Panc1 (cell line): ENCODE data around the gene DACH2. TPM values are rescaled to one million over a fixed set of nuclear protein-coding genes. Genes with fewer than 3 reads are reported as not detected.

ENCODE experiments used
- ATAC-seq: fragments of 200-7000 bp; cut with Tn5 transposase; 2 replicates; pipeline ENCODE4 v1.9.1; 2020; ENCODE audit warnings: mild to moderate bottlenecking, moderate library complexity
- BruUV-seq: library from RNA; stranded (reverse); fragments of 400-500 nt; replicated peaks from 2 replicates; lab custom pipeline; 2021; lab: Mats Ljungman, UMichigan
- CTCF ChIA-PET: fragments of 300-600 bp; sonication (Branson Sonifier 250); formaldehyde crosslinking; loops from one replicate; lab custom pipeline; 2022; ENCODE audit warnings: antibody characterized with exemption; lab: Charles Lee
- POLR2A ChIA-PET: fragments of 300-600 bp; sonication (Branson Sonifier 250); formaldehyde crosslinking; loops from one replicate; lab custom pipeline; 2022; ENCODE audit warnings: antibody characterized with exemption; lab: Charles Lee
- DNase-seq: peaks from one replicate; pipeline ENCODE4 v3.0.0-alpha.2; 2010; ENCODE audit warnings: low read depth, low spot score
- H3K27ac ChIP-seq: 2 replicates; pipeline ENCODE4 v1.5.1; 2011; ENCODE audit warnings: mild to moderate bottlenecking, low read length, inconsistent platforms
- H3K27me3 ChIP-seq: fragments of 200-500 bp; sonication (Bioruptor generic); 2 replicates; pipeline ENCODE4 v1.6.0; 2014; ENCODE audit warnings: low read length, inconsistent platforms; ENCODE audit not compliant: control insufficient read depth, insufficient read depth
- H3K36me3 ChIP-seq: fragments of 200-500 bp; sonication (Bioruptor generic); 2 replicates; pipeline ENCODE4 v1.5.1; 2014; ENCODE audit warnings: inconsistent platforms, mild to moderate bottlenecking, low read length, moderate library complexity; ENCODE audit not compliant: control insufficient read depth, insufficient read depth
- H3K4me1 ChIP-seq: 2 replicates; pipeline ENCODE4 v1.5.1; 2011; ENCODE audit warnings: inconsistent platforms, mild to moderate bottlenecking, low read length, moderate library complexity; ENCODE audit not compliant: control insufficient read depth, insufficient read depth
- H3K4me3 ChIP-seq, 2 experiments: 2 replicates each; pipeline ENCODE4 v1.5.1; 2011 to 2012; ENCODE audit warnings: low read depth in 2 of 2, low read length in 2 of 2, mild to moderate bottlenecking in 2 of 2, inconsistent platforms in 1 of 2, moderate library complexity in 1 of 2
- H3K9me3 ChIP-seq: fragments of 200-500 bp; sonication (Bioruptor generic); 2 replicates; pipeline ENCODE4 v1.5.1; 2014; ENCODE audit warnings: low read depth, mild to moderate bottlenecking, inconsistent platforms, low read length, moderate library complexity; ENCODE audit not compliant: control insufficient read depth, insufficient read depth
- POLR2AphosphoS5 ChIP-seq: IDR thresholded peaks from 2 replicates; pipeline ENCODE4 v1.6.1; 2012; ENCODE audit warnings: mild to moderate bottlenecking, low read depth, low read length, moderate library complexity
- SIN3A ChIP-seq: IDR thresholded peaks from 2 replicates; pipeline ENCODE4 v1.6.1; 2012; ENCODE audit warnings: low read depth, mild to moderate bottlenecking, low read length, moderate library complexity, borderline replicate concordance; ENCODE audit not compliant: insufficient read depth
- TCF7L2 ChIP-seq: IDR thresholded peaks from 2 replicates; pipeline ENCODE4 v1.6.1; 2011; ENCODE audit warnings: mild to moderate bottlenecking, low read depth, low read length, inconsistent platforms
- in situ Hi-C: cut with HindIII; loops from 2 replicates; pipeline ENCODE4 v1.10.0; 2016; ENCODE audit warnings: low sequenced_read_pairs, low pct_unique_long_range_greater_than_20kb
- intact Hi-C: fragments of 100-400 bp; cut with micrococcal nuclease; formaldehyde crosslinking; loops from one replicate; pipeline ENCODE4 v1.10.0; 2022; ENCODE audit not compliant: unreplicated experiment
- total RNA-seq: library from RNA; stranded (reverse); gene quantifications from one replicate; pipeline ENCODE4 v1.2.1, GENCODE V29; 2021; ENCODE audit not compliant: unreplicated experiment
- TF ChIP-seq, protein P1 (sequence below), 2 experiments: IDR thresholded peaks; 2 replicates each; pipeline ENCODE4 v1.6.1; 2011 to 2012; ENCODE audit warnings: low read depth in 2 of 2, control low read depth in 1 of 2, low read length in 1 of 2, mild to moderate bottlenecking in 1 of 2, moderate library complexity in 1 of 2; ENCODE audit not compliant: insufficient read depth in 1 of 2
- TF ChIP-seq, protein P2 (sequence below): fragments of 450-650 bp; IDR thresholded peaks from 2 replicates; pipeline ENCODE4 v1.5.1; 2017; ENCODE audit warnings: mild to moderate bottlenecking

Gene DACH2
- total RNA-seq, 1 experiment from 2014 or later: 0.18 TPM

DNA sequence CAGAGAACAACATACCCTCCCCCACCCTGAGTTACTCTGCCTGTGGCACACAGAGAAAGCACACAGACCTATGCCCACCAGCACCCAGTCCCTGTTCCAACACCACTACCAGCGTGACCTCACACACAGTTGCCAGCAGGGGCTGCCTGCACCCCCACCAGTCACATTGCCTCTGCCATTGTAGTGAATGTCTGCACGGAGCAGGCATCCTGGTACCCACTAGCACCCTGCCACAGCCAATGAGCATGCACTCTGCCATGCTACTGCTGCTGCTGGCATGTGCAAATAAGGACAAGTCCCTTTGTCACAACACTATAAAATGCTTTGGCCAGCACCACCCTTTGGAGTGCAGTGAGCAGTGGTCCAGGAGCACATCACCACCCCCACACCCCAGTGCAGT, 47.1 kb downstream of the DACH2 start:
- ChIA-PET CTCF (no interaction called here), POLR2A (no interaction called here)
- in situ Hi-C loops (no loop called here), intact Hi-C loops (no loop called here)
- Histone ChIP-seq H3K27ac (no peak overlapping the region), H3K36me3 (no peaks in the 10 kb centered on the region), H3K27me3 (no peaks in the 10 kb centered on the region), H3K9me3 (no peaks in the 10 kb centered on the region), H3K4me3 (no peak overlapping the region), H3K4me1 (no peaks in the 10 kb centered on the region)
- no peak for DNase-seq
- no peak for ATAC-seq
- no peak for TF ChIP-seq SIN3A
- no peak for TF ChIP-seq TCF7L2
- TF ChIP-seq, protein P1, sequence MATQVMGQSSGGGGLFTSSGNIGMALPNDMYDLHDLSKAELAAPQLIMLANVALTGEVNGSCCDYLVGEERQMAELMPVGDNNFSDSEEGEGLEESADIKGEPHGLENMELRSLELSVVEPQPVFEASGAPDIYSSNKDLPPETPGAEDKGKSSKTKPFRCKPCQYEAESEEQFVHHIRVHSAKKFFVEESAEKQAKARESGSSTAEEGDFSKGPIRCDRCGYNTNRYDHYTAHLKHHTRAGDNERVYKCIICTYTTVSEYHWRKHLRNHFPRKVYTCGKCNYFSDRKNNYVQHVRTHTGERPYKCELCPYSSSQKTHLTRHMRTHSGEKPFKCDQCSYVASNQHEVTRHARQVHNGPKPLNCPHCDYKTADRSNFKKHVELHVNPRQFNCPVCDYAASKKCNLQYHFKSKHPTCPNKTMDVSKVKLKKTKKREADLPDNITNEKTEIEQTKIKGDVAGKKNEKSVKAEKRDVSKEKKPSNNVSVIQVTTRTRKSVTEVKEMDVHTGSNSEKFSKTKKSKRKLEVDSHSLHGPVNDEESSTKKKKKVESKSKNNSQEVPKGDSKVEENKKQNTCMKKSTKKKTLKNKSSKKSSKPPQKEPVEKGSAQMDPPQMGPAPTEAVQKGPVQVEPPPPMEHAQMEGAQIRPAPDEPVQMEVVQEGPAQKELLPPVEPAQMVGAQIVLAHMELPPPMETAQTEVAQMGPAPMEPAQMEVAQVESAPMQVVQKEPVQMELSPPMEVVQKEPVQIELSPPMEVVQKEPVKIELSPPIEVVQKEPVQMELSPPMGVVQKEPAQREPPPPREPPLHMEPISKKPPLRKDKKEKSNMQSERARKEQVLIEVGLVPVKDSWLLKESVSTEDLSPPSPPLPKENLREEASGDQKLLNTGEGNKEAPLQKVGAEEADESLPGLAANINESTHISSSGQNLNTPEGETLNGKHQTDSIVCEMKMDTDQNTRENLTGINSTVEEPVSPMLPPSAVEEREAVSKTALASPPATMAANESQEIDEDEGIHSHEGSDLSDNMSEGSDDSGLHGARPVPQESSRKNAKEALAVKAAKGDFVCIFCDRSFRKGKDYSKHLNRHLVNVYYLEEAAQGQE (IDR thresholded peaks at IDR 0.05; ENCODE audit: insufficient read depth in 1 of 2, low read depth in 2 of 2, low read length in 1 of 2): no peak
- TF ChIP-seq POLR2AphosphoS5: no peak
- TF ChIP-seq, protein P2, sequence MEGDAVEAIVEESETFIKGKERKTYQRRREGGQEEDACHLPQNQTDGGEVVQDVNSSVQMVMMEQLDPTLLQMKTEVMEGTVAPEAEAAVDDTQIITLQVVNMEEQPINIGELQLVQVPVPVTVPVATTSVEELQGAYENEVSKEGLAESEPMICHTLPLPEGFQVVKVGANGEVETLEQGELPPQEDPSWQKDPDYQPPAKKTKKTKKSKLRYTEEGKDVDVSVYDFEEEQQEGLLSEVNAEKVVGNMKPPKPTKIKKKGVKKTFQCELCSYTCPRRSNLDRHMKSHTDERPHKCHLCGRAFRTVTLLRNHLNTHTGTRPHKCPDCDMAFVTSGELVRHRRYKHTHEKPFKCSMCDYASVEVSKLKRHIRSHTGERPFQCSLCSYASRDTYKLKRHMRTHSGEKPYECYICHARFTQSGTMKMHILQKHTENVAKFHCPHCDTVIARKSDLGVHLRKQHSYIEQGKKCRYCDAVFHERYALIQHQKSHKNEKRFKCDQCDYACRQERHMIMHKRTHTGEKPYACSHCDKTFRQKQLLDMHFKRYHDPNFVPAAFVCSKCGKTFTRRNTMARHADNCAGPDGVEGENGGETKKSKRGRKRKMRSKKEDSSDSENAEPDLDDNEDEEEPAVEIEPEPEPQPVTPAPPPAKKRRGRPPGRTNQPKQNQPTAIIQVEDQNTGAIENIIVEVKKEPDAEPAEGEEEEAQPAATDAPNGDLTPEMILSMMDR: no peak
- no TSS peak for BruUV-seq

DNA sequence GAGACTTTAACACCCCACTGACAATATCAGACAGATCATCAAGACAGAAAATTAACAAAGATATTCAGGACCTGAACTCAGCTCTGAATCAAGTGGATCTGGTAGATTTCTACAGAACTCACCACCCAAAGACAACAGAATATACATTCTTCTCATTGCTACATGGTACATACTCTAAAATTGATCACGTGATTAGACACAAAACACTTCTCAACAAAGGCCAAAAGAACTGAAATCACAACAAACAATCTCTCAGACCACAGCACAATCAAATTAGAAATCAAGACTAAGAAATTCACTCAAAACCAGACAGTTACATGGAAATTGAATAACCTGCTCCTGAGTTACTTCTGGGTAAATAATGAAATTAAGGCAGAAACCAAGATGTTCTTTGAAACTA, 49.6 kb downstream of the DACH2 start:
- no TSS peak for BruUV-seq
- in situ Hi-C loops (no loop called here), intact Hi-C loops (no loop called here)
- POLR2A ChIA-PET: no interaction called here
- Histone ChIP-seq H3K4me1 (no peaks in the 10 kb centered on the region), H3K36me3 (no peaks in the 10 kb centered on the region), H3K27me3 (no peaks in the 10 kb centered on the region), H3K4me3 (no peak overlapping the region), H3K9me3 (no peaks in the 10 kb centered on the region), H3K27ac (no peak overlapping the region)
- no peak for ATAC-seq
- no peak for DNase-seq
- CTCF ChIA-PET: no interaction called here
- TF ChIP-seq POLR2AphosphoS5 (no peak), TCF7L2 (no peak), SIN3A (no peak)
- TF ChIP-seq, protein P2: no peak
- TF ChIP-seq, protein P1 (IDR thresholded peaks at IDR 0.05; ENCODE audit: insufficient read depth in 1 of 2, low read depth in 2 of 2, low read length in 1 of 2): no peak
